ENCODE results near the gene SCAF8. TPM values are rescaled to one million over a fixed set of nuclear protein-coding genes. Genes with fewer than 3 reads are reported as not detected.
A peak's percentile ranks its signal among the peaks of the same experiment; 100 is the strongest.

SCAF8 gene
- total and polyA plus RNA-seq, 9 of the 15 experiments (the other 6 are each of a cell fraction or from before 2014, with no cell fraction given) = 10.5 to 46.6 (median 23.2) TPM

GRCh38 chr6:154731296-154732218, 1.7 kb upstream of the SCAF8 start:
- no peaks in the 10 kb centered on the region for H3K9me1 ChIP-seq (ENCODE audit: control insufficient read depth, insufficient read depth, low read length)
- no peak overlapping the region for H3K27ac ChIP-seq (ENCODE audit: extremely low read depth, low read depth, low read length)
- TF ChIP-seq E2F3 (CRISPR knock-in tag; IDR thresholded peaks at IDR 0.05) = no peak
- no peak for TF ChIP-seq ZNF449 (CRISPR knock-in tag; IDR thresholded peaks at IDR 0.05)
- peak in 1 of 2 experiments; percentile 76 for TF ChIP-seq KDM1A (IDR thresholded peaks at IDR 0.05)
- no peak for TF ChIP-seq IRF1 (CRISPR knock-in tag; IDR thresholded peaks at IDR 0.05; ENCODE audit: borderline replicate concordance)
- TF ChIP-seq GATA2 (CRISPR knock-in tag; IDR thresholded peaks at IDR 0.05) = peak; percentile 65; the same call in 1 of the 2 replicates
- 0 out of 2 replicates have a peak, but pooled peaks have one; percentile 27 for TF ChIP-seq ZBTB33 (CRISPR knock-in tag; IDR thresholded peaks at IDR 0.05)
- 0 out of 4 replicates have a peak, but pooled peaks of 1 of the 2 experiments have one; percentile 21 for TF ChIP-seq RCOR1 (IDR thresholded peaks at IDR 0.05; ENCODE audit: borderline replicate concordance in 1 of 2, low read depth in 2 of 2, low read length in 2 of 2)
- peak; percentile 70; the same call in 1 of the 2 replicates for TF ChIP-seq PHF21A (IDR thresholded peaks at IDR 0.05; ENCODE audit: borderline replicate concordance, low read depth)
- no peak for TF ChIP-seq ZNF445 (CRISPR knock-in tag; IDR thresholded peaks at IDR 0.05; ENCODE audit: low read depth)
- no peak for TF ChIP-seq MNT (conservative IDR thresholded peaks at IDR 0.05)
- no peak for TF ChIP-seq ZNF384 (IDR thresholded peaks at IDR 0.05; ENCODE audit: low read depth, low read length)
- peak; percentile 12; the same call in 1 of the 2 replicates for TF ChIP-seq PHF8 (IDR thresholded peaks at IDR 0.05; ENCODE audit: borderline replicate concordance, low read length)
- ChIA-PET CTCF (ENCODE audit: low intra/inter-chr PET ratio) (no interaction called here), POLR2A (no interaction called here)
- peak; percentile 37 for FAIRE-seq
- no peak overlapping the region for H3K4me3 ChIP-seq
- H3K79me2 ChIP-seq (ENCODE audit: control insufficient read depth, insufficient read depth, low read length) = peaks cover 35% of the 10 kb centered on the region
- peaks cover 11% of the 10 kb centered on the region; the same call in 1 of the 2 replicates for H4K20me1 ChIP-seq (replicated peaks; ENCODE audit: control insufficient read depth, insufficient read depth, low read length)
- intact Hi-C loops (cut with micrococcal nuclease) (loop anchor here (2.0 to 10.0 kb wide), 3 partner anchors 54 to 1747 kb away; partner anchors contain the start of gene FBXO5), in situ Hi-C loops (cut with MboI) (no loop called here)
- peak in 1 of 4 experiments; percentile 40 for DNase-seq (ENCODE audit: extremely low read depth in 1 of 4, low spot score in 3 of 4)
- WGBS (ENCODE audit: insufficient coverage, low coverage, missing lambda C conversion rate) = 82% methylated on average over 24 of the region's 24 CpGs
- no TSS peak for BruUV-seq (replicated peaks)
- H3K4me1 ChIP-seq (replicated peaks in 1 of 2; ENCODE audit: control insufficient read depth in 2 of 2, insufficient read depth in 2 of 2, low read length in 2 of 2) = peaks cover 20 to 21% of the 10 kb centered on the region in 2 experiments; a peak in 4 of 5 replicates
- peaks cover 11% of the 10 kb centered on the region; the same call in 2 of the 3 replicates for H3K36me3 ChIP-seq (ENCODE audit: control insufficient read depth, insufficient read depth, low read length)
- H3K9me3 ChIP-seq (replicated peaks; ENCODE audit: control insufficient read depth, insufficient read depth, low read depth, low read length) = no peaks in the 10 kb centered on the region
- H3K4me2 ChIP-seq (ENCODE audit: insufficient read depth, low read length) = peak overlapping the region; percentile 98; the same call in 1 of the 2 replicates
- H3K27me3 ChIP-seq (ENCODE audit: control insufficient read depth in 2 of 2, insufficient read depth in 2 of 2, low read length in 2 of 2) = no peaks in the 10 kb centered on the region
- no peak overlapping the region; a peak in 2 of 4 replicates for H3K9ac ChIP-seq (ENCODE audit: insufficient read depth in 1 of 2, low read depth in 2 of 2, low read length in 2 of 2)
- H2AFZ ChIP-seq (ENCODE audit: low read depth, low read length) = peak overlapping the region; percentile 99
- ATAC-seq = no peak

Data from K562 (cell line).